Neural progenitor cell (in vitro differentiated cells): ENCODE data around the gene DHRS11. TPM values are rescaled to one million over a fixed set of nuclear protein-coding genes. Genes with fewer than 3 reads are reported as not detected.

Experiments
- DNase-seq: peaks from one replicate; pipeline ENCODE4 v3.0.0-alpha.2; 2016; ENCODE audit warnings: low spot score
- H2AFZ ChIP-seq: fragments of 200-600 bp; sonication (generic); replicated peaks from 2 replicates; pipeline ENCODE4 v1.6.1; 2016; ENCODE audit warnings: antibody characterized with exemption
- H3F3A ChIP-seq: fragments of 200-600 bp; sonication (generic); 2 replicates; pipeline ENCODE4 v1.6.1; 2016; ENCODE audit warnings: antibody characterized with exemption, low read depth
- H3K27ac ChIP-seq: fragments of 200-600 bp; sonication (generic); 2 replicates; pipeline ENCODE4 v1.5.1; 2016; ENCODE audit warnings: mild to moderate bottlenecking
- H3K27me3 ChIP-seq: fragments of 200-600 bp; sonication (generic); 2 replicates; pipeline ENCODE4 v1.6.1; 2016; ENCODE audit warnings: mild to moderate bottlenecking, moderate library complexity
- H3K36me3 ChIP-seq: fragments of 200-600 bp; sonication (generic); 2 replicates; pipeline ENCODE4 v1.5.1; 2016
- H3K4me1 ChIP-seq: fragments of 200-600 bp; sonication (generic); 2 replicates; pipeline ENCODE4 v1.6.1; 2016; ENCODE audit warnings: mixed run types
- H3K4me2 ChIP-seq: fragments of 200-600 bp; sonication (generic); 2 replicates; pipeline ENCODE4 v1.6.1; 2016
- H3K4me3 ChIP-seq: fragments of 200-600 bp; sonication (generic); 2 replicates; pipeline ENCODE4 v1.5.1; 2016
- H3K79me2 ChIP-seq: fragments of 200-600 bp; sonication (generic); 2 replicates; pipeline ENCODE4 v1.6.1; 2016; ENCODE audit warnings: low read depth
- H3K9ac ChIP-seq: fragments of 200-600 bp; sonication (generic); 2 replicates; pipeline ENCODE4 v1.6.1; 2016
- H3K9me3 ChIP-seq: fragments of 200-600 bp; sonication (generic); 2 replicates; pipeline ENCODE4 v1.5.1; 2016; ENCODE audit warnings: low read depth
- H4K20me1 ChIP-seq: fragments of 200-600 bp; sonication (generic); 2 replicates; pipeline ENCODE4 v1.6.1; 2016; ENCODE audit warnings: low read depth
- H3K27ac Mint-ChIP-seq: 3 replicates; pipeline ENCODE4 v1.8.0; 2021; ENCODE audit warnings: mixed read lengths
- H3K27me3 Mint-ChIP-seq: 2 replicates; pipeline ENCODE4 v1.8.0; 2022; ENCODE audit warnings: low read depth, mild to moderate bottlenecking, inconsistent platforms, moderate library complexity, mixed read lengths; ENCODE audit not compliant: insufficient read depth
- H3K36me3 Mint-ChIP-seq: 3 replicates; pipeline ENCODE4 v1.8.0; 2021; ENCODE audit warnings: mixed read lengths
- H3K4me1 Mint-ChIP-seq: 3 replicates; pipeline ENCODE4 v1.8.0; 2021; ENCODE audit warnings: mixed read lengths
- H3K4me3 Mint-ChIP-seq: 3 replicates; pipeline ENCODE4 v1.8.0; 2021; ENCODE audit warnings: mild to moderate bottlenecking, moderate library complexity, mixed read lengths
- H3K9me3 Mint-ChIP-seq: 3 replicates; pipeline ENCODE4 v1.8.0; 2020; ENCODE audit warnings: mixed read lengths
- EZH2 ChIP-seq: fragments of 200-600 bp; sonication (generic); IDR thresholded peaks from 2 replicates; pipeline ENCODE4 v1.6.1; 2017; ENCODE audit warnings: antibody characterized with exemption, mild to moderate bottlenecking, moderate library complexity
- EZH2phosphoT487 ChIP-seq: fragments of 200-600 bp; sonication (generic); IDR thresholded peaks from 2 replicates; pipeline ENCODE4 v1.6.1; 2017; ENCODE audit warnings: antibody characterized with exemption
- total RNA-seq: library from RNA; depleted of rRNA; stranded (reverse); fragments of >200 nt; gene quantifications from 2 replicates; pipeline ENCODE4 v1.2.3, GENCODE V29; 2015; ENCODE audit warnings: low replicate concordance
- TF ChIP-seq, protein P1 (sequence below): fragments of 200-600 bp; sonication (generic); IDR thresholded peaks from 2 replicates; pipeline ENCODE4 v1.5.1; 2017; ENCODE audit warnings: antibody characterized with exemption, mild to moderate bottlenecking

The DHRS11 gene
- total RNA-seq, 1 donor from 2014 or later = 14.4 TPM

DNA sequence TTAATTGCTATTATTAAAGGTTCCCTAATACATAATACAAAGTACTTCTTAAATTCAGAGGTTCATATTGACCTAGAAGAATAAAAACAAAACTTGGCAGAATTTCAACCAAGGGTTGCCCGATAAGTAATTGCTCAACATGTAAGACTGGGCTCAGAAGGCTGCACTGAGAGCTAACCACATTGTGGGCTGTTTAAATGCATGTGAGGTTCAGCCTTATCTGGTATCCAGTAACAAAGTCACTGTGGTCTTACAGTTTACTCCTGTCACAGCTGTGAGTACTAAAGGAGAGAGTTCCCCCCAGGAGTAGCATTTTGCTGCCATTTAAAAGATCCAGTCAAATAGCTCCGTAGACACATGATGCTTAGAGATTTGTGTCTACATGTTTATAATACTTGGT, 1.6 kb upstream of the DHRS11 start:
- DNase-seq = no peak

DNA sequence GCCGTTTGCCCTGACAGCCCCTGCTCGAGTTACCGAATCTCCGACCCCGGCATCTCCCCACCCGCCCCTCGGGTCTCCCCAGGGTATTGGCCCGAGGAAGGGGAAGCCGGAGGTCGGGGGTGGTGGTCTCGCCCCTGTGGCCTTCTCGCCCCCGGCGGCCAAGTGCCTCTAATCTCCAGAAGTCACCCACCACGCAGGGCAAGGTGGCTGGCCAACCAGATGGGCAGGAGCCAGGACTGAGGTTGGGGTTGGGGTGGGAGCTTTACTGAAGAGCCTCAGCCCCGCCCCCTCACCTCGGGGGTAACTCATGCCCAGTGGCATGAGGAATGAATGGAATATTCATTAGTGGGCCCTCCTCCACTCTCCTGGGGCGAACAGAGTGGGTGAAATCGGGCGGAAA, 637 bp downstream of the DHRS11 start:
- Histone ChIP-seq H3K4me2 (peak overlapping the region; percentile 86), H3K27me3 (no peaks in the 10 kb centered on the region), H2AFZ (peak overlapping the region; percentile 67), H3K79me2 (peaks cover 24% of the 10 kb centered on the region), H3K4me3 (peak overlapping the region; percentile 88), H3F3A (peaks cover 34% of the 10 kb centered on the region), H3K9ac (peak overlapping the region; percentile 50), H3K9me3 (no peaks in the 10 kb centered on the region), H3K36me3 (peaks cover 2% of the 10 kb centered on the region), H3K4me1 (peaks cover 20% of the 10 kb centered on the region), H4K20me1 (peaks cover 23% of the 10 kb centered on the region), H3K27ac (no peak overlapping the region)
- Mint-ChIP-seq H3K27me3 (peaks cover 5% of the 10 kb centered on the region), H3K4me1 (peaks cover 22% of the 10 kb centered on the region), H3K27ac (peak overlapping the region; percentile 33), H3K9me3 (no peaks in the 10 kb centered on the region), H3K36me3 (peaks cover 17% of the 10 kb centered on the region), H3K4me3 (peak overlapping the region; percentile 86)
- peak; percentile 66 for DNase-seq
- TF ChIP-seq, protein P1, sequence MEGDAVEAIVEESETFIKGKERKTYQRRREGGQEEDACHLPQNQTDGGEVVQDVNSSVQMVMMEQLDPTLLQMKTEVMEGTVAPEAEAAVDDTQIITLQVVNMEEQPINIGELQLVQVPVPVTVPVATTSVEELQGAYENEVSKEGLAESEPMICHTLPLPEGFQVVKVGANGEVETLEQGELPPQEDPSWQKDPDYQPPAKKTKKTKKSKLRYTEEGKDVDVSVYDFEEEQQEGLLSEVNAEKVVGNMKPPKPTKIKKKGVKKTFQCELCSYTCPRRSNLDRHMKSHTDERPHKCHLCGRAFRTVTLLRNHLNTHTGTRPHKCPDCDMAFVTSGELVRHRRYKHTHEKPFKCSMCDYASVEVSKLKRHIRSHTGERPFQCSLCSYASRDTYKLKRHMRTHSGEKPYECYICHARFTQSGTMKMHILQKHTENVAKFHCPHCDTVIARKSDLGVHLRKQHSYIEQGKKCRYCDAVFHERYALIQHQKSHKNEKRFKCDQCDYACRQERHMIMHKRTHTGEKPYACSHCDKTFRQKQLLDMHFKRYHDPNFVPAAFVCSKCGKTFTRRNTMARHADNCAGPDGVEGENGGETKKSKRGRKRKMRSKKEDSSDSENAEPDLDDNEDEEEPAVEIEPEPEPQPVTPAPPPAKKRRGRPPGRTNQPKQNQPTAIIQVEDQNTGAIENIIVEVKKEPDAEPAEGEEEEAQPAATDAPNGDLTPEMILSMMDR = no peak
- no peak for TF ChIP-seq EZH2phosphoT487
- no peak for TF ChIP-seq EZH2

More for the DNA sequence above, 1.6 kb upstream of the DHRS11 start:
- H3K36me3 Mint-ChIP-seq = peaks cover 12% of the 10 kb centered on the region
- H3K9me3 Mint-ChIP-seq = no peaks in the 10 kb centered on the region
- Histone ChIP-seq H3K4me3 (no peak overlapping the region), H3K9ac (no peak overlapping the region), H3K27me3 (no peaks in the 10 kb centered on the region), H3K4me2 (no peak overlapping the region), H3K36me3 (peaks cover 7% of the 10 kb centered on the region), H3K27ac (no peak overlapping the region), H2AFZ (no peak overlapping the region), H3K79me2 (peaks cover 19% of the 10 kb centered on the region), H3K4me1 (peaks cover 20% of the 10 kb centered on the region), H3F3A (peaks cover 34% of the 10 kb centered on the region), H4K20me1 (peaks cover 23% of the 10 kb centered on the region), H3K9me3 (no peaks in the 10 kb centered on the region)
- H3K4me3 Mint-ChIP-seq = no peak overlapping the region
- H3K27me3 Mint-ChIP-seq = peaks cover 3% of the 10 kb centered on the region
- no peak for TF ChIP-seq EZH2phosphoT487
- TF ChIP-seq, protein P1 = no peak
- no peak for TF ChIP-seq EZH2
- H3K27ac Mint-ChIP-seq = no peak overlapping the region
- peaks cover 22% of the 10 kb centered on the region for H3K4me1 Mint-ChIP-seq

DNA sequence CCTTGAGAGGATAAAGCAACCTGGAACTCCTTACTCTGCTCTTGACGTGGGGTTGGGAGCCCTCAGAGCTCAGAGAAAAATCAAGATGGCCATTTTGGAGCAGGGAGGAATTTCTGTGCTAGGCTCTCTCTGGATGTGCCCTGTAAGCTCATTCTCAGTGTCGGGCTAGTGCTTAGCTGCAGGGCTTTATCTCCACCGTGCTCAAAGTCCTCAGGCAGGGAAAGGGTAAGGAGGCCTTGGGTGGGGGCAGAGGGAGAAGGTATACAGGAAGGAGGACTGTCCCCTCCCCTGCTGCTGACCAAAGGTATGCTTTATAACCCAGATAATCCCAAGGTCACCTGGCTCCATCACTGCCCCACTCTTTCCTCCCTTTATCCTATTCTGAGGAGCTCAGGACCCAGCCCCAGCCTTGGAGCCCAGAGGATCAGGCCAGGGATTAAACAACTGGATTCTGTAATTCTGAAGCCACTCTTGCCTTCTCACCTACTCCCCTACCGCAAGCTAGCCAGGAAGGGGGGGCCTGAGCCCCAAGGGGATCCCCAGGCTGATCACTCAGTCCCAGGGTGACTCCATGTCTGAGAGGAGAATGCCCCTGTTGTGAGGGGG, 1.1 kb downstream of the DHRS11 start:
- Histone ChIP-seq H3K4me3 (peak overlapping the region; percentile 88), H3K4me1 (peaks cover 20% of the 10 kb centered on the region), H3K27me3 (no peaks in the 10 kb centered on the region), H2AFZ (peak overlapping the region; percentile 67), H3K9me3 (no peaks in the 10 kb centered on the region), H3K27ac (no peak overlapping the region), H4K20me1 (peaks cover 23% of the 10 kb centered on the region), H3F3A (peaks cover 34% of the 10 kb centered on the region), H3K79me2 (peaks cover 24% of the 10 kb centered on the region), H3K9ac (no peak overlapping the region), H3K36me3 (no peaks in the 10 kb centered on the region), H3K4me2 (peak overlapping the region; percentile 86)
- peaks cover 22% of the 10 kb centered on the region for H3K4me1 Mint-ChIP-seq
- peaks cover 16% of the 10 kb centered on the region for H3K36me3 Mint-ChIP-seq
- TF ChIP-seq EZH2 (no peak), EZH2phosphoT487 (no peak)
- TF ChIP-seq, protein P1 = no peak
- H3K4me3 Mint-ChIP-seq = peak overlapping the region; percentile 86
- H3K27ac Mint-ChIP-seq = peak overlapping the region; percentile 33
- no peaks in the 10 kb centered on the region for H3K9me3 Mint-ChIP-seq
- peaks cover 5% of the 10 kb centered on the region for H3K27me3 Mint-ChIP-seq
- DNase-seq = no peak
